SK-N-MC (cell line): ENCODE measurements around the gene DELE1.

Source experiments
- DNase-seq: peaks from one replicate; pipeline ENCODE4 v3.0.0-alpha.2; 2011; ENCODE audit warnings: low read depth, low spot score
- H3K27ac ChIP-seq: fragments of 200-600 bp; sonication (generic); 2 replicates; pipeline ENCODE4 v1.5.1; 2016; ENCODE audit warnings: mixed run types
- H3K36me3 ChIP-seq: fragments of 200-600 bp; sonication (generic); 2 replicates; pipeline ENCODE4 v1.6.1; 2017; ENCODE audit warnings: antibody characterized with exemption, low read length, mixed read lengths; ENCODE audit not compliant: insufficient read depth
- H3K4me3 ChIP-seq: fragments of 200-600 bp; sonication (generic); 2 replicates; pipeline ENCODE4 v1.5.1; 2016
- H3K9ac ChIP-seq: fragments of 200-600 bp; sonication (generic); 2 replicates; pipeline ENCODE4 v1.8.0; 2017; ENCODE audit warnings: mixed run types, mixed read lengths; ENCODE audit not compliant: insufficient read length
- H3K9me3 ChIP-seq: fragments of 200-600 bp; sonication (generic); 2 replicates; pipeline ENCODE4 v1.6.1; 2017; ENCODE audit warnings: low read depth, mild to moderate bottlenecking, antibody characterized with exemption, low read length, moderate library complexity, mixed read lengths
- EZH2 ChIP-seq: fragments of 200-600 bp; sonication (generic); IDR thresholded peaks from one replicate; pipeline ENCODE4 v1.6.1; 2017; ENCODE audit warnings: antibody characterized with exemption
- FOXP2 ChIP-seq: optimal IDR thresholded peaks from 2 replicates; pipeline ENCODE3; 2011; ENCODE audit warnings: mild to moderate bottlenecking, moderate library complexity; ENCODE audit not compliant: insufficient read depth; ENCODE audit errors: extremely low read length, control extremely low read depth
- POLR2AphosphoS5 ChIP-seq: IDR thresholded peaks from 2 replicates; pipeline ENCODE4 v1.6.1; 2012; ENCODE audit warnings: mild to moderate bottlenecking, low read depth, low read length, borderline replicate concordance

Gene DELE1

DNA sequence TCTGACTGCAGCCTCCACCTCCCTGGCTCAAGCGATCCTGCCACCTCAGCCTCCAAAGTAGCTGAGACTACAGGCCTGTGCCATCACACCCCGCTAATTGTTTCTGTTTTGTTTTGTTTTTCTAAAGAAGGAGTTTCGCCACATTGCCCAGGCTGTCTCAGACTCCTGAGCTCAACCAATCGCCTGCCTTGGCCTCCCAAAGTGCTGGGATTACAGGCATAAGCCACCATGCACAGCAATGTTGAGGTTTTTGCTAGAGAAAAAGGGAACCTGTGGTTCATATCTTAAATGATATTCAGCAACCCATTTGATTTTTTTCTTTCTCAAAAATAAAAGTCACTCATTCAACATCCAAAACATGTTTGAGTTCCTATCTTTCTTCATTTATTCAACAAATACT lies 20.4 kb upstream of the DELE1 start:
- TF ChIP-seq POLR2AphosphoS5 (no peak), EZH2 (no peak), FOXP2 (no peak)
- DNase-seq = no peak
- Histone ChIP-seq H3K27ac (no peak overlapping the region), H3K9me3 (0 out of 2 replicates have a peak, but pooled peaks cover 2% of the 10 kb centered on the region), H3K9ac (no peak overlapping the region), H3K36me3 (no peaks in the 10 kb centered on the region), H3K4me3 (no peak overlapping the region)

DNA sequence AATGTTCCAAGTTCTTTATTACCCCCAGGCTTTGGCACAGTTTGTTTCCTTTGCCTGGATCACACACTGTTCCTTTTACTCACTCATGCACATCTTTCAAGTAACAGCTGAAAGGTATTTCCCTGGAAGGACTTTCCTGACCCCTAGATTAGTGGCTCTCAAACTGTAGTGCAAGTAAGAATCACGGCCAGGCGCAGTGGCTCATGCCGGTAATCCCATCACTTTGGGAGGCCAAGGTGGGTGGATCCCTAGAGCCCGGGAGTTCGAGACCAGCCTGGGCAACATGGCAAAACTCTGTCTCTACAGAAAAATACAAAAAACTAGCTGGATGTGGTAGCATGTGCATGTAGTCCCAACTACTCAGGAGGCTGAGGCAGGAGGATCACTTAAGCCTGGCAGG lies 19.1 kb upstream of the DELE1 start:
- TF ChIP-seq FOXP2 (no peak), EZH2 (no peak), POLR2AphosphoS5 (no peak)
- no peaks in the 10 kb centered on the region for H3K36me3 ChIP-seq
- no peak overlapping the region for H3K4me3 ChIP-seq

DNA sequence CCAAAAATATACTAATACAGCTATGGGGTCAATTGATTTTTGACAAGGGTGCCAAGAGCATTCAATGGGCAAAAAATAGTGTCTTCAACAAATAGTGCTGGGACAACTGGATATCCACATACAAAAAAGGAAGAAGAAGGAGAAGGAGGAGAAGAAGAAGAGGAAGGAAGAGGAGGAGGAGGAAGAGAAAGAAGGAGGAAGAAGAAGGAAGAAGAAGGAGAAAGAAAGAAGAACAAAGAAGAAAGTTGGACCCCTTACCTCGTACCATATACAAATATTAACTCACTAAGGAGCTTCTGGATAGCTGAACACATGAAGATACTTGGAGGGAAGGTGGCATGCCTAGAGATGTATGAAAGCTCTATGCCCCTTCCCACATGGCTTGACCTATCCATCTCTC lies 17.2 kb upstream of the DELE1 start:
- 0 out of 2 replicates have a peak, but pooled peaks cover 2% of the 10 kb centered on the region for H3K9me3 ChIP-seq
- no peak overlapping the region for H3K9ac ChIP-seq
- no peak overlapping the region for H3K27ac ChIP-seq
- H3K4me3 ChIP-seq = no peak overlapping the region
- TF ChIP-seq FOXP2 (no peak), EZH2 (no peak)
- H3K36me3 ChIP-seq = no peaks in the 10 kb centered on the region
- no peak for DNase-seq

More for the DNA sequence above, 19.1 kb upstream of the DELE1 start:
- Histone ChIP-seq H3K27ac (no peak overlapping the region), H3K9me3 (0 out of 2 replicates have a peak, but pooled peaks cover 2% of the 10 kb centered on the region), H3K9ac (no peak overlapping the region)
- DNase-seq = no peak

DNA sequence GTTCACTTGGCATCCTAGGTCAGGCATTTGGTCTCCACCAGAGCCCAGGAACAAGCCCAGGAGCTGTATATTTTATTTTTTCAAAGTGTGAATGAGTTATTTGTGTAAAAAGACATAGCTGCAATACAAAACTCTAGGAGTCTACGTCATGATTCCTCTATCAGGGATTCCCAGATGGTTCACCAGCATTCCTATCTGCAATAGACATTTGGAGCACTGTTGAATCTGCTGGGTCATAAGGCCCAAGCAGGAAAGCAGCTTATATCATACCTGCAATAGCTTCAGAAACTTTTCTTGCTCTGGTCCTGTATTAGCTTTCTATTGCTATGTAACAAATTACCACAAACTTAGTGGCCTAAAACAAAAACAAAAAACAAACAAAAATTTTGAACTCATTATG lies 16.7 kb upstream of the DELE1 start:
- no peak for DNase-seq
- no peak overlapping the region for H3K4me3 ChIP-seq
- H3K9ac ChIP-seq = no peak overlapping the region
- H3K27ac ChIP-seq = no peak overlapping the region
- no peaks in the 10 kb centered on the region for H3K36me3 ChIP-seq
- H3K9me3 ChIP-seq = 0 out of 2 replicates have a peak, but pooled peaks cover 2% of the 10 kb centered on the region
- TF ChIP-seq POLR2AphosphoS5 = no peak
- no peak for TF ChIP-seq EZH2
- no peak for TF ChIP-seq FOXP2

DNA sequence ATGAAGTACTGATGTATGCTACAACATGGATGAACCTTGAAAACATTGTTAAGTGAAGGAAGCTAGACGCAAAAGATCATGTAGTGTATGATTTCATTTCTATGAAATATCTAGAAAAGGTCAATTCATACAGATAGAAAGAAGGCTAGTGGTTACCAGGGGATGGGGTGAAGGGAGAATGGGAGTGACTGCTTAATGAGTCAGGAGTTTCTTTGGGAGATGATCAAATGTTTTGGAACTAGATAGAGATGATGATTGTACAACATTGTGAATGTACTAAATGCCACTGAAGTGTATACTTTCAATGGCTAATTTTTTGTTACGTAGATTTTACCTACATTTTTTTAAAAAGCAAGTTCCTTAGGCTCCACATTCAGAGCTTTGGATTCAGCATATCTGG lies 14.9 kb upstream of the DELE1 start:
- no peak for DNase-seq
- Histone ChIP-seq H3K4me3 (no peak overlapping the region), H3K27ac (no peak overlapping the region), H3K9me3 (0 out of 2 replicates have a peak, but pooled peaks cover 2% of the 10 kb centered on the region), H3K36me3 (no peaks in the 10 kb centered on the region), H3K9ac (no peak overlapping the region)
- TF ChIP-seq FOXP2 (no peak), POLR2AphosphoS5 (no peak), EZH2 (no peak)

DNA sequence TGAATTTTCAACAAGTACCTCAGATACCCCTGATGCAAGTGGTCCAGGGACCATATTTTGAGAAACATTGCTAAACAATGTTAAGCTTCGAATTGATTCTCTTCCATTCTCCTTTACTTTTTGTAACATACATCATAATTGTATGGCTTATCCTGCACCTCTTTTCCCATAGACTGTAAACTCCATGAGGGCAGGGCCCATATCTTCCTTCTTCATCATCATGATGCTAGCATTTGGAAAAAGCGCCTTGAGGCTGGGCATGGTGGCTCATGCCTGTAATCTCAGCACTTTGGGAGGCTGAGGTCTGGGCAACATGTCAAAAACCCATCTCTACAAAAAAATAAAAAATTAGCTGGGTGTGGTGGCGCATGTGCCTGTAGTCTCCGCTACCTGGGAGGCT lies 14.5 kb upstream of the DELE1 start:
- H3K27ac ChIP-seq = no peak overlapping the region
- TF ChIP-seq POLR2AphosphoS5 (no peak), EZH2 (no peak), FOXP2 (no peak)
- no peak overlapping the region for H3K4me3 ChIP-seq
- no peak for DNase-seq
- 0 out of 2 replicates have a peak, but pooled peaks cover 2% of the 10 kb centered on the region for H3K9me3 ChIP-seq
- no peaks in the 10 kb centered on the region for H3K36me3 ChIP-seq
- no peak overlapping the region for H3K9ac ChIP-seq

DNA sequence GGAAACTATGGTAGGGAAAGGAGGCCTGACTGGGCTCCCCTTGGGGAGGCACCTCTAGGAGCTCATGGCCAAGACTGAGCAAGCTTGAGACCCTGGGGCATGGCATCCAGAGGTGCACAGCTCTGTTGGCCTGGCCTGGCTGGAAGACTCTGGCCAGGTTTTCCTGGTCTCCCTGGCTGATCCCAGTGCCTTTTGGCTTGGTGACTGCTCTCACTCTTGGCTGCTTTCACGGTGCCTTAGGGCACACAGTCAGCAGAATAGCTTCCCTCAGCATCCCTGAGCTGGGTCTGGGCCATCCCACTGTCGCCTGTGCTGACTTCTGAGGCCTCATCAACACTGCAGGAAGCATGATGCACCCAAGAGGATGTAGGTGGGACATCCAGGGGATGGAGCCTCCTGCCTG lies 13.4 kb upstream of the DELE1 start:
- no peak for DNase-seq
- no peak overlapping the region for H3K9ac ChIP-seq
- no peak for TF ChIP-seq POLR2AphosphoS5
- TF ChIP-seq FOXP2 = no peak
- TF ChIP-seq EZH2 = no peak
- H3K36me3 ChIP-seq = no peaks in the 10 kb centered on the region
- 0 out of 2 replicates have a peak, but pooled peaks cover 2% of the 10 kb centered on the region for H3K9me3 ChIP-seq
- H3K27ac ChIP-seq = no peak overlapping the region
- no peak overlapping the region for H3K4me3 ChIP-seq

DNA sequence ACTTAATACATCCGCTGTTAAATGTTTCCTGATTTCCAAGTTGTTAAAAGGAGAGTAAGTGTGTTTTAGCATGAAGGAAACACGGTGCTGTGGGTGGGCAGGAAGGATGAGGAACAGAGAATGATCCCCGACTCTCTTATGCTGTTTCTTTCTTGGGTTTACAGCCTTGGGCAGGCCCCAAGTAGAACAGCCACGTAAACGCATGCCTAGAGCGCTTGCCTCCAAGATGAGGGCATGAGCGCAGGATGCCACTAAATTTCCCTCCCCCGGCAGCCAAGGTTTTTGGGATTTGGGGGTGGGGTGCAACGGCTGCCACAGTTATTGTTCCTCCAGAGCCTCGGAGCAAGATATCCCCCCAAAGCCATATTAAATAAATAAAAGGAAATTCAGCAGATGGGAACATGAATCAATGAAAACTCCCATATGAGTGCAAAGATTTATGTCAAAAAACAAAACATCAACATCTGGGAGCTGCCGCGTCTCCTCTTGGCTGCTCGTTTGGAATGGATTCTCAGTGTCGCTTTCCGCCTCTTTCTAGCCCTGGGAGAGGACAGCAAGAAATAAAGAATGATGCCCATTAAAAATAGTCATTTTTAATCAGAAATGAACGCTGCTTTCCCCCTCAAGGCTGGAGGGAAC lies 10.0 kb upstream of the DELE1 start:
- TF ChIP-seq FOXP2 (no peak), POLR2AphosphoS5 (no peak), EZH2 (no peak)
- no peak overlapping the region for H3K9ac ChIP-seq

More for the DNA sequence above, 10.0 kb upstream of the DELE1 start:
- H3K9me3 ChIP-seq = no peaks in the 10 kb centered on the region
- no peaks in the 10 kb centered on the region for H3K36me3 ChIP-seq
- no peak overlapping the region for H3K27ac ChIP-seq
- DNase-seq = no peak
- H3K4me3 ChIP-seq = no peak overlapping the region; the same call in 1 of the 2 replicates
